NCI-H345 treated with DMSO at 0.1 percent for 48 hours (cell line): ENCODE measurements around the gene LRIT2.
"Not testable (repeated sequence)": the region's sequence is repeated elsewhere in the genome, so short reads cannot be mapped to it uniquely, and the experiment has no call there.

Experiments
- DNase-seq: peaks from one replicate; lab custom pipeline; 2025; ENCODE audit not compliant: unreplicated experiment; lab: John Stamatoyannopoulos, UW

Gene LRIT2

GRCh38 chr10:84185526-84186175 lies 39.7 kb downstream of the LRIT2 start:
- no peak for DNase-seq

GRCh38 chr10:84184517-84184916 lies 40.8 kb downstream of the LRIT2 start:
- no peak for DNase-seq

GRCh38 chr10:84181631-84182030 lies 43.7 kb downstream of the LRIT2 start:
- no peak for DNase-seq

DNA sequence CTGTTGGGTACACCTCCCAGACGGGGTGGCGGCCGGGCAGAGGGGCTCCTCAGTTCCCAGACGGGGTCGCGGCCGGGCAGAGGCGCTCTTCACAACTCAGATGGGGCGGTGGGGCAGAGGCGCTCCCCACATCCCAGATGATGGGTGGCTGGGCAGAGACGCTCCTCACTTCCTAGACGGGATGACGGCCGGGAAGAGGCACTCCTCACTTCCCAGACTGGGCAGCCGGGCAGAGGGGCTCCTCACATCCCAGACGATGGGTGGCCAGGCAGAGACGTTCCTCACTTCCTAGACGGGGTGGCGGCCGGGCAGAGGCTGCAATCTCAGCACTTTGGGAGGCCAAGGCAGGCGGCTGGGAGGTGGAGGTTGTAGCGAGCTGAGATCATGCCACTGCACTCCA lies 45.0 kb downstream of the LRIT2 start:
- DNase-seq: not testable (repeated sequence)

DNA sequence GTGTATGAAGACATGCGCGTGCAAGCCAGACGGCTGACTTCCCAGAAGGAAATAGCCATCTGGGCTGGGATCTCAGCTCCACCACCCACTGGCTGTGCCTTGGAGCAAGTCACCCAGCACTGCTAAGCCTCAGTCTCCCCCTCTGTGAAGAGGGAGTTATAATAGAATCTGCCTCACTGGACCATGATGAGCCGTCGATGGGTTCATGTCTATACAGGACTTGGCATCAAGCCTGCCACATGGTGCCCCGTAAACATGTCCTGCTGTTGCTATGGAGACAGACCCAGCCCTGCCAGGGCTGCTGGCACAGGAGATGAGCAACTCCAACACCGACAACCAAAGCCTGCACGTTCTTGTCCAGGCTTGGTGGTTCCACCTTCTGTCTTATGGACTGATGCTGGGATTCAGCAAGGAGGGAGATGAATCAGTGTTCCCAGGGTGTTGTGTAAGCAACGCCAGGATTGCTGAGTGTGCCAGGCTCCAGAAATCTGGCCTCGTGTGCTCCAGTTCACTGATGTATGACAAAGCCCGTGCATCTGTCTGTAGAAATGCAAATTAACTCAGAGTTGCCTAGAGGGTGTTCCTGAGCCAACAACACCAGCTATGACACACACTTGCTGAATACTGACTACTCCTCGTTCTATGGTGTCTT lies 46.2 kb downstream of the LRIT2 start:
- peak; percentile 76 for DNase-seq

DNA sequence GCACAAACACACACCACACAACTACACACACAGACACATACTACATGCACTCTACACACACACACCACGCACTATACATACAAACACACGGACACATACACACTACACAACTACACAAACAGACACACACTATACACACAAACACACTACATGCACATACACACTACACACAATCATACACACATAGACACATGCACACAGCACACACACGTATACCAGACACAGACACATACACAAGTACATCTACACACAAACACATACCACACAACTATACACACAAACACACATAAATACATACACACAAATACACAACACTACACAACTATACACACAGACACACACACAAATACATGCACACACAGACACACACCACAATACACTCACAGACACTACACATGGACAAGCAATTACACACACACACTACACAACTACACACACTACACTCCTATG lies 47.2 kb downstream of the LRIT2 start:
- DNase-seq: no peak

DNA sequence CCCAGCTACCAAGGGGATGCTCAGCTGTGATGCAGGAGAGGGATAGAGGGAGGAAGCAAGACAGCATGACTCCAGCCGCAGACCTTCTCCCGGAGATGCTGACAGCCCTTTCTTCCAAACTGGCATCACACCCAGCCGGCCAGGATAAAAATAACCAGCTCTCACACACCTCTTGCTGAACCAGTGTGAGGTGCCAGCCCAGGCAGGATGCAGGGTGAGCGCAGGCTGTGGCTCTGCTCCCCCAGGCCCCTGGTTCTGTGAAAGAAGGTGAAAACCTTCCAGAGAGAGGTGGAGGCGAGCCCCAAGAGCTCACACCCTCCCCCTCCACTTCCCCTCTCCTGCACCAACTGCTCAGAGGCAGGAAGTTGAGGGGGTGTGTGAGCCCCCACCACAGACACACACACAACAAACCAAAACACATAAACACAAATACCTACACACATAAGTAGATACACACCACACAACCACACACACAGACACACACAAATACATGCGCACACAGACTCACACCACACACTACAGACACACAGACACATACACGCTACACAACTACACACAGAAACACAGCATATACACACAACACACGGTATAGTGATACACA lies 47.7 kb downstream of the LRIT2 start:
- DNase-seq: no peak

DNA sequence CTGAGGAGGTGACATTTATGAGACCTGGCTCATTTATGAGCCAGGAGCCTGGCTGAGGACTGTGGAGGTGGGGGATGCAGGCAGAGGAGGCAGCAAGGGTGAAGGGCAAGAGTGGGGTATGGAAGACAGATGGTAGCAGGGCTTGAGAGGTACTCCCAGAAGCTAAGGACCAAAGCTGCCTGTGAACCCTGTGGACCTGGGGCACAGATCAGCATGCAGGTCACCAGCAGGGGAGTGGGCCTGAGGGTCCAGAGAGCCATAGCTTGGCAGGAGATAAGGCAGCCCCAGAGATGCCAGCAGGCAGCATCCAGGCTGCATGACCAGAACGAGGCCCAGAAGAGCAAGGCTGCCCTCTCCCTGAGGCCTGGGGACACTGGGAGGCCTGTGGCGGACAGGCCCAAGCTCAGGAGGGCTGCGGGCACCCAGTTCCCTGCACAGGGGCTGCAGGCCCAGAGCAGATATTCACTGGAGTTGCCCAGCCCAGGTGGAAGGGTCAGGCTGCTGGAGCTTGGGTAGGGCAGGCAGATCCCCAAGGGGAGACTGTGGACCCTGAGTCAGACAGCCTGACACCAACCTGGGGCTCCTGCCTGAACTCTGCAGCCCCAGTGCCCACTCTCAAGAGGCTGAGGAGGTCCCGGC lies 48.4 kb downstream of the LRIT2 start:
- DNase-seq: no peak

- no peak for DNase-seq
Measured at GRCh38 chr10:84176351-84176750, 49.0 kb downstream of the LRIT2 start.

DNA sequence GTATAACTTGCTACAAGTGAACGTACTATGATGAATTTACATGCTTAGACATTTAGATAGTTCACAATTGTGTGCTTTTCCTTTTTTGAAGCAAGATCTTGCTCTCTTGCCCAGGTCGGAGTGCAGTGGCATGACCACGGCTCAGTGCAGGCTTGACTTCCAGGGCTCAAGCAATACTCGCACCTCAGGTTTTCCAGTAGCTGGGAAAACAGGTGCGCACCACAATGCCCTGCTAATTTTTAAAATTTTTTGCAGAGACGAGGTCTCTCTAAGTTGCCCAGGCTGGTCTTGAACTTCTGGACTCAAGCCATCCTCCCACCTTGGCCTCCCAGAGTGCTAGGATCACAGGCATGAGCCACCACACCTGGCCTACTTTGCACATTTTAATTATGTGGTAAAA lies 49.9 kb downstream of the LRIT2 start:
- no peak for DNase-seq

- no peak for DNase-seq
Measured at GRCh38 chr10:84173501-84173929, 51.8 kb downstream of the LRIT2 start, which contains the start of gene GPR15LG. GPR15LG (plus strand) TSS chr10:84173801; CDS start chr10:84173852, 51 bp downstream.

GRCh38 chr10:84172467-84173356 lies 52.6 kb downstream of the LRIT2 start:
- DNase-seq: no peak

DNA sequence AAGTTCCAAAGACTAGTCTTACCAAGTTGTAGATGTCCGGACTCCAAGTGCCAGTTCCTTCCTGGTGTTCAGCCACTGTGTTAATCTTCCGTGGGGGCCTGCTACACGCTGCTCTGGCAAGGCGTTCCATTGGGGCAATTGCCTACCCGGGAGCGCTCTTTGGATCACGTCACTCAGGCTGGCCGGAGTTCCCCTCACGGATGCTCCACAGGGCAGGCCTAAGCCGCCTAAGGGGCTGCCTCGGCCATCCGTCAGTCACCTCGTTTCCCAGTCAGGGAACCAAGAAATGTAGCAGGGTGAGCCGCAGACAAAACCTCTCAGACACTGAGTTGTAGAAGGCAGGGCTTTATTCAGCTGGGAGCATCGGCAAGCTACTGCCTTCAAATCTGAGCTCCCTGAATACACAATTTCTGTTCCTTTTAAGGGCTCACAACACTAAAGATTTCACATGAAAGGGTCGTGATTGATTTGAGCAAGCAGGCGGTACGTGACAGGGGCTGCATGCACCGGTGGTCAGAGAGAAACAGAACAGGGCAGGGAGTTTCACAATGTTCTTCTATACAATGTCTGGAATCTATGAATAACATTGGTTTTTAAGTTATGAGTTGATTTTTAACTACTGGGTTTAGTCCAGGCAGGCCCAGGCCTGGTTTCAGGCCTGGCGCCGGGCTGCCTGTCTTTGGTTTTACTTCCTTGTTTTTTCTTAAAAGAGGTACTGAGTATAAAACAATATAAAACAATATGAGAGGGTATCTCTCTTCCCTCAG lies 53.5 kb downstream of the LRIT2 start:
- not testable (repeated sequence) for DNase-seq

DNA sequence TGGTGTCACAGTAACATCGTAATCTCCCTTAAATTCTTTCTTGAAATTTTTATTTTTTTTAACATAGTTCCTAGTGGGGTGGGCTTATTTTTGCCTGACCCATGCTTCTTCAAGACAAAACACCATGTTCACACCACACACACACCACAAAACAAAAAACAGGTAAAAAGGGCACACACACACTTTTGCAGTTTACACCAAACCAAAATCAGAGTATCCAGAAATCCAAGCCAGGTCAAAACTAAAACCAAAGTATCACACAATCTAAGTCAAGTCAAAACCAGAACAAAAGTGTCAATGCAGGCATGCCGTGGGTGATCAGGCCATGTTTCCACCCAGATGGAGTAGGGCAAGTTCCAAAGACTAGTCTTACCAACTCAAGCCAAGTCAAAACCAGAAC lies 54.1 kb downstream of the LRIT2 start:
- not testable (repeated sequence) for DNase-seq
